Body of pancreas (tissue), 4 donors: ENCODE results near the gene C19orf38.

Experiments used
- CTCF ChIP-seq, 7 experiments: fragments of 450-650 bp in 4 of 7; fragments of 200-600 bp in 3 of 7; sonication (generic) in 3 of 7; IDR thresholded peaks; one replicate each; pipeline ENCODE4 v1.5.1; 2016 to 2019; ENCODE audit warnings: antibody characterized with exemption in 7 of 7
- POLR2A ChIP-seq, 3 donors: fragments of 450-650 bp; IDR thresholded peaks; one replicate each; pipeline ENCODE4 v1.6.1; 2016; ENCODE audit warnings: antibody characterized with exemption in 3 of 3, mild to moderate bottlenecking in 2 of 3

- TF ChIP-seq POLR2A (IDR thresholded peaks at IDR 0.05) (no peak), CTCF (IDR thresholded peaks at IDR 0.05) (no peak)
These were observed 35.3 kb upstream of the C19orf38 start for GRCh38 chr19:10812902-10813404.
